ENCODE results near the gene RPGRIP1L. TPM values are rescaled to one million over a fixed set of nuclear protein-coding genes. Genes with fewer than 3 reads are reported as not detected.

RPGRIP1L gene
- total RNA-seq, 1 experiment from 2014 or later = 9.8 TPM

GRCh38 chr16:53714205-53715022, 10.8 kb upstream of the RPGRIP1L start (continued):
- no peak for TF ChIP-seq PREB (CRISPR knock-in tag; IDR thresholded peaks at IDR 0.05; ENCODE audit: borderline replicate concordance)
- no peak for TF ChIP-seq TCF7 (CRISPR knock-in tag; IDR thresholded peaks at IDR 0.05; ENCODE audit: low read depth)
- no peak for TF ChIP-seq NR1H2 (CRISPR knock-in tag; IDR thresholded peaks at IDR 0.05)
- TF ChIP-seq ZBTB43 (CRISPR knock-in tag; IDR thresholded peaks at IDR 0.05) = no peak
- TF ChIP-seq E2F4 (CRISPR knock-in tag; IDR thresholded peaks at IDR 0.05; ENCODE audit: borderline replicate concordance, low read depth) = no peak

DNA sequence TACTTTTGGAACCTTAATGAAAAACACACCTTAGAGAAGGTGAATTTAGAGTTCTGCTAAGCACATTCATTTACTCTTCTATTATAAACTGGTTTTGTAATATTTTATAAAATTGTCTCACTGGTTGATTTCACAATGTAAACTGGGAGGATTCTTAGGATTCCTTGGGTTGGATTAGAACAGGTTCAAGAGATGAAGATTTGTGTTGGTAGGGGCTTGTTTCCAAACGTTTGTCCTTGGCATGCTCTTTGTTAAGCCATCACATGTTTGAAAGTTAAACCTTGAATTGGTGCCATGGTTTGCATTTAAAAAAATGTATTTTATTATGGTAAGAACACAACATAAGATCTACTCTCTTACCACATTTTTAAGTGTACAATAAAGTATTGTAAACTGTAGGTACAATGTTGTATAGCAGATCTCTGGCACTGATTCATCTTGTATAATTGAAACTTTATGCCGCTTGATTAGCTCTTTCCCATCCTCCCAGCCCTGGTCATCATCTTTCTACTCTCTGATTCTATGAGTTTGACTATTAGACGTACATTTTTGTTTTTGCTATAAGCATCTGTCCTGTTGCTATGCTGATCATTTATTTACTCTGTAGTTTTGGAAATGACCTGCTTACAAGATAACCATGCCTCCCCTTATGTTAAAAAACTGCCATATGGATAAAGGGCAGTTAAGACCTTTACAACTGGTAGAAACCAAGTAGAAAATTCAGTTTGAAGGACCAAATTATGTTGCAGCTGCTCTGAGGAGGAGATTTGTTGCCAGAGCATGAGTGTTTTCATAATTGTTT, 9.9 kb upstream of the RPGRIP1L start:
- no peaks in the 10 kb centered on the region for H3K27me3 Mint-ChIP-seq (ENCODE audit: low read depth)
- no peak for TF ChIP-seq OVOL2 (CRISPR knock-in tag; IDR thresholded peaks at IDR 0.05; ENCODE audit: borderline replicate concordance)
- TF ChIP-seq ATF2 (CRISPR knock-in tag; IDR thresholded peaks at IDR 0.05; ENCODE audit: borderline replicate concordance, low read depth) = no peak
- no peak for TF ChIP-seq CREM (CRISPR knock-in tag; IDR thresholded peaks at IDR 0.05)
- TF ChIP-seq TEAD4 (CRISPR knock-in tag; IDR thresholded peaks at IDR 0.05) = no peak
- TF ChIP-seq ATF1 (CRISPR knock-in tag; IDR thresholded peaks at IDR 0.05) = no peak
- TF ChIP-seq FOXP4 (CRISPR knock-in tag; IDR thresholded peaks at IDR 0.05) = no peak
- no peak for TF ChIP-seq ERG (CRISPR knock-in tag; IDR thresholded peaks at IDR 0.05)
- no peak for TF ChIP-seq IRF1 (CRISPR knock-in tag; IDR thresholded peaks at IDR 0.05)
- TF ChIP-seq MAX (CRISPR knock-in tag; IDR thresholded peaks at IDR 0.05) = no peak
- no peak for TF ChIP-seq ARID4B (CRISPR knock-in tag; IDR thresholded peaks at IDR 0.05; ENCODE audit: borderline replicate concordance)
- TF ChIP-seq HMGXB4 (CRISPR knock-in tag; IDR thresholded peaks at IDR 0.05) = no peak

More for the DNA sequence above, 9.9 kb upstream of the RPGRIP1L start:
- Mint-ChIP-seq H3K27ac (no peak overlapping the region), H3K9me3 (no peaks in the 10 kb centered on the region), H3K4me3 (no peak overlapping the region), H3K36me3 (no peaks in the 10 kb centered on the region), H3K4me1 (peaks cover 24% of the 10 kb centered on the region)
- DNase-seq (ENCODE audit: low spot score) (no peak), ATAC-seq (no peak)
- POLR2A ChIA-PET = no interaction called here
- CTCF ChIA-PET = no interaction called here

Measured in WTC11 (cell line).